Inferior parietal cortex (tissue), 1 donor: ENCODE measurements around the gene KDM6A.
"Not testable (repeated sequence)": the region's sequence is repeated elsewhere in the genome, so short reads cannot be mapped to it uniquely, and the experiment has no call there.

ENCODE experiments used
- DNase-seq: peaks from one replicate; pipeline ENCODE4 v3.0.0-alpha.2; 2016; ENCODE audit errors: extremely low spot score

The KDM6A gene

DNA sequence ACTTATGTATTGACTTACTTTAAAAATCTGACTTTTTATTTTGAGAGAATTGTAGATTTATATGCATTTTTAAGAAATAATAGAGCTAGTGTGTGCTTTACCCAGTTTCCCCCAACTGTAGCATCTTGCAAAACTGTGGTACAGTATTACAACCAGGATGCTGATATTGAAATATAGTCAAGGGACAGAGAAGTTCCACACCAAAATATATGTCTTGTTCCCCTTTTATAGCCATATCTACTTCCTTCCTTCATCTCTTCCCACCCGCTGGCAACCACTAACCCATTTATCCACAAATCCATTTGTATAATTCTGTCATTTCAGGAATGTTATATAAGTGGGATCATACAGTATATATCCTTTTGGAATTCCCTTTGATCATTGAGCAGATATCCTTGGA is 16.8 kb downstream of the KDM6A start:
- no peak for DNase-seq

DNA sequence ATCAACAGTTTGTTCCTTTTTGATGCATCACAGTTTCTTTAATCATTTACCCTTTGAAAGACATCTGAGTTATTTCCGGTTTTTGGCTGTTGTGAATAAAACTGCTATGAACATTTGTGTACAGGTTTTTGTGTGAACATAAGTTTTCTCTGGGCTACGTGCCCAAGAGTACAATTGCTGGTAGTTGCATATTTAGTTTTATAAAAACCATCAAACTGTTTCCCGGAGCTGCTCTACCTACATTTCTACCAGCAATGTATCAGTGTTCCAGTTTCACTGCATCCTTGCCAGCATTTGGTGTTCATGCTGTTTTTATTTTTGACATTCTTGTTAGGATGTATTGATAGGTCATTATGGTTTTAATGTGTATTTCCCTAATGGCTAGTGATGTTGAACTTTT is 17.3 kb downstream of the KDM6A start:
- DNase-seq: no peak

- DNase-seq: not testable (repeated sequence)
These were observed 17.7 kb downstream of the KDM6A start for GRCh38 chrX:44890687-44891086.

- no peak for DNase-seq
These were observed 18.7 kb downstream of the KDM6A start for GRCh38 chrX:44891642-44892041.

- DNase-seq: no peak
These were observed 23.8 kb downstream of the KDM6A start for GRCh38 chrX:44896876-44897186.

- DNase-seq: no peak
These were observed 24.6 kb downstream of the KDM6A start for GRCh38 chrX:44897539-44897938.

GRCh38 chrX:44898411-44899221 is 25.6 kb downstream of the KDM6A start:
- no peak for DNase-seq

- DNase-seq: no peak
These were observed 27.0 kb downstream of the KDM6A start for GRCh38 chrX:44899946-44900345.

DNA sequence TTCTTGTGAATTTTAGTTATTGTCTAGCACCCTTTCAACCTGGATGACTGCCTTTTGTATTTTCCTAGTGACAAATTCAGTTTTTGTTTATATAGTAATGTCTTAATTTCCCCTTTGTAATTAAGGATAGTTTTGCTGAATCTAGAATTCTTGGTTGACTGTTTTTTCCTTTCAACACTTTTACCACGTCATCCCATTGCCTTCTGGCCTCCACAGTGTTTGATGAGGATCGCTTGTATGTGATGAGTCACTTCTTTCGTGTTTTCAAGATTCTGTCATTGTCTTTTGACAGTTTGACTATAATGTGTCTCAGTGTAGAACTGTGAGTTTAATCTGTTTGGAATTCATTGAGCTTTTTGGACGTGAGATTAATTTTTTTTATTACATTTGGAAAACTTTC is 30.1 kb downstream of the KDM6A start:
- no peak for DNase-seq

DNA sequence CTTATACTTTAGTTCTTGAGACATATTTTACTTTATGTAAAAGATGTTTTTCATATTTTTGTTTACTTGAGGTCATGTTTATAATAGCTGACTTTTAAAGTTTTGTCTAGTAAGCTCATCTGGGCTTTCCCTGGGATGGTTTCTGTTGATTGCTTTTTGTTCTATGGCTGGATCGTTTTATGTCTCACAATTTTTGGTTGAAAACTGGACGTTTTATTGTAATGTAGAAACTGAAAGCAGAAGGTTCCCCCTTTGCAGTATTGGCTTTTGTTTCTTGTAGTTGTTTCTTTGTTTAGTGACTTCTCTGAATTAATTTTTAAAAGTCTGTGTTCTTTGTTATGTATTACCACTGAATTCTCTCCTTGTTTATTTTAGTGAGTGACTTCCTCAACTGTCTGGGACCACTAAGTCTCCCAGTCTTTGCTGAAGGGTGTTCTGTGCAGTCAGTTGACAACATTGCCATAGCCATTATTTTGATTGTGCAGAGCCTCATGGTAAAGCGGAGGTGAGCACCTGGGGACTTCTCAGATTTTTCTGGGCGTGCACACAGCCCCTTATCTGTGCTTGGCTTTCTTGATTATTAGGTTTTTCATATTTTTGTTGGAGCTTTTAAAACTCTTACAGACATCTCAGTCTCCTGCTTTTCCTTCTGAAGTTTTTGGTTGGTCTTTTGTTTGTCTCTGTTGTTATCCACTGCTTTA is 31.0 kb downstream of the KDM6A start:
- no peak for DNase-seq

DNA sequence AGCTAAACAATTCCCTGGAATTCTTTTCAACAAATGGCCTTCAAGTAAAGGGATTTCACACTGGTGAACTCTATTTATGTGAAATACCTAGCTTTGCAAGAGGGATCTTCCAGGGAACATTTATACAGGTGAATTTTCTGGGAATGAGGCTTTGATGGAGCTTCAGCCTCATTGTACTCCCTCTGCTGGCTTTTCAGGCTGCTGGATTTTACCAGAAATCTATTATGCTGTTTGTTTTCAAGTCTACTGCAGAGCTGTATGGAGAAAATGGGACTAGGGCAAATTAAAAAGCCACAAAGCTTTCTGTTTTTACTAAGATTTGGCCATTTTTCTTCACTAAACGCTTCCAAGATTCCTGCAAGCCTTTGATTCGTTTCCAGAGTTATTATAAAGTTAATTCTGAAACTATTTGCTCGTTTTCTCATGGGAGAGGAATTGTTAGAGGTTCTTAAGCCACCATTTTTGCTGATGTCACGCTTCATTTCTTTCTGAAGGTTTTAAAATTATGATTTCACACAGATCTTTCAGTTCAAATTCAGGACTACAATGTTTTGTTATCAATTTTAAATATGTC is 31.6 kb downstream of the KDM6A start:
- DNase-seq: no peak

- no peak for DNase-seq
These were observed 33.1 kb downstream of the KDM6A start for GRCh38 chrX:44906041-44906440.

DNA sequence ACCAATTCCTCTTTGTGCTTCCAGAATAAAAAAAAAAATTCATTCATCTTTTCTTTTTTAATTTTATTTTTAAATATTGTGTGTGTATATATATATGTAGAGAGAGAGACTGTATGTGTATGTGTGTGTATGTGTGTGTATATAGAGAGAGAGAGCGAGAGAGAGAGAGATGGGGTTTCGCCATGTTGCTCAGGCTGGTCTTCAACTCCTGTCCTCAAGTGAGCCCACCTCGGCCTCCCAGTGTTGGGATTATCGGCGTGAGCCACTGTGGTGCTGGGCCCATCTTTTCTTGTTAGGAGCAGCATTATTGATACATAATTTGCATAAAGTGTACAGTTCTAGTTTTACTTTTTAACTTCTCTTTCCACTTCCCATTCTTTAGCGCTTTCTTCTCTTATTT is 33.6 kb downstream of the KDM6A start:
- no peak for DNase-seq

DNA sequence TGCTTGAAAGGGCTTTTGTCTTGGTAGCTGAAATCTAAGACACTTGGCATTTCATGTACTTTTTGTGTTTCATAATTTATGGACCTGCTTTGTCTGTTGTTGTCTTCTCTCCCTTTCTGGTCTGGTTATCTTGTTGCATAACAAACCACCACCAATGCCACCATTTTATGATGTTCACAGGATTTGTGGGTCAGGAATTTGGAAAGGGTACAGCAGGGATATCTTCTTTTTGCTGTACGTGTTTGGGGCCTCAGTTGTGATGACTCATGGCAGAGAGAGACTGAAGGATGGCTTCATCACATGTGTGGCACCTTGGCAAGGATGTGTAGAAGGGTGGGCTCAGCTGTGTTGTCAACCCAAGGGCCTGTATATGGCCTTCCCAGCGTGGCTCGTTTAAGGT is 35.2 kb downstream of the KDM6A start:
- DNase-seq: no peak

- no peak for DNase-seq
These were observed 35.8 kb downstream of the KDM6A start for GRCh38 chrX:44908827-44909226.

GRCh38 chrX:44910508-44910907 is 37.5 kb downstream of the KDM6A start:
- not testable (repeated sequence) for DNase-seq

GRCh38 chrX:44911074-44911600 is 38.1 kb downstream of the KDM6A start:
- DNase-seq: not testable (repeated sequence)

DNA sequence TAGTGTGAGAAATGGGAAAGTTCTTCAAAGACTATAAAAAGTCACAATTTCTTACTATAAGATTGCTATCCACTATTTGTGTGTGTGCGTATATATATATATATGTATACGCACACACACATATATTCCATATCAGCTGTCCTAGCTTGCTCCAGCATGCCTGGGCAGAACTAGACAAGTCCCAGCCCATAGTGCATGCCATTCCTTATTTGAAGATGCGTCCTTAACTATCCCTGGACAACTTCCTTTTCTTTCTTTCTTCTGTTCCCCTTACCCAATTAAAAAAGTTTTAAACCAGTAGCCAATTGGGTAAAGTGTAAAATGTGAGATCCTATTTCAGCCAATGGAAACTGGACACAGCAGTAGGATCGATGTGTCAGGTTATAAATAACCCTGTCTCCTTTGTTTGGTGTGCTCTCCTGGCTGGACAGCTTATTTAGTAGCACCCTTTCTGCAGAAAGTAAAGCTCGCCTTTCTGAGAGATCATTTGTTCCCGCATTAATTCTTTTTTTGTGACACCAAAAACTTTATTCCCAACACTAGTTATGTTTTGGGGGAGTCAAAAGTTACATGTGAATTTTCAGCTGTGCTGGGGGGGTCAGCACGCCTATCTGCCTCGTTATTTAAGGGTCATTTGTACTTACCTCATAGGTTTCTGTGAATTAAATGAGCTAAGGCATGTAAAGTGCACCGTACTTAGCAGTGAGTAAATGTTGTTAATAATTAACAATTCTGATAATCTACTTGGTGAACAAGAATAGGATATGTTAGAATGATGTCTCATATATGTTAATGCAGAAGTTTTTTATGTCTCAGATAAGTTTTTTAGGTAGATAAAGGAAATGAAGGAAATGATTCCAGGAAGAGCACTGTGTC is 40.9 kb downstream of the KDM6A start:
- no peak for DNase-seq

GRCh38 chrX:44914532-44915198 is 41.7 kb downstream of the KDM6A start:
- DNase-seq: no peak

GRCh38 chrX:44915361-44915868 is 42.4 kb downstream of the KDM6A start:
- DNase-seq: no peak

GRCh38 chrX:44918722-44919121 is 45.7 kb downstream of the KDM6A start:
- no peak for DNase-seq
